SK-N-SH (cell line): ENCODE measurements around the gene KPNA2. TPM values are rescaled to one million over a fixed set of nuclear protein-coding genes. Genes with fewer than 3 reads are reported as not detected.
"Not testable (repeated sequence)": the region's sequence is repeated elsewhere in the genome, so short reads cannot be mapped to it uniquely, and the experiment has no call there.

Experiments
- CTCF ChIA-PET: fragments of 300-600, 350-600 bp; formaldehyde crosslinking; extraction: SDS; loops from one replicate; lab custom pipeline; 2021; lab: Yijun Ruan, JAX
- POLR2A ChIA-PET: fragments of 350-600 bp; sonication (Branson Sonifier 250); formaldehyde crosslinking; extraction: SDS; loops from one replicate; lab custom pipeline; 2020; ENCODE audit warnings: antibody characterized with exemption, inconsistent platforms; lab: Yijun Ruan, JAX
- DNase-seq: peaks from one replicate; pipeline ENCODE4 v3.0.0; 2012
- H2AFZ ChIP-seq: fragments of 200-600 bp; sonication (generic); 2 replicates; pipeline ENCODE4 v1.8.1; 2016; ENCODE audit warnings: antibody characterized with exemption, mild to moderate bottlenecking, low read depth
- H3F3A ChIP-seq: fragments of 200-600 bp; sonication (generic); replicated peaks from 2 replicates; pipeline ENCODE3; 2016; ENCODE audit warnings: antibody characterized with exemption, mild to moderate bottlenecking; ENCODE audit not compliant: insufficient read depth
- H3K27ac ChIP-seq, 2 experiments: fragments of 200-500 bp in 1 of 2; fragments of 200-600 bp in 1 of 2; sonication (Bioruptor generic) in 1 of 2; sonication (generic), shearing (Covaris generic) in 1 of 2; 2 replicates each; pipeline versions ENCODE4 v1.5.1 to v1.6.1; 2014 to 2016; ENCODE audit warnings: low read depth in 2 of 2, inconsistent platforms in 1 of 2, low read length in 1 of 2, mild to moderate bottlenecking in 1 of 2, mixed read lengths in 1 of 2
- H3K27me3 ChIP-seq: fragments of 200-600 bp; sonication (generic), shearing (Covaris generic); 2 replicates; pipeline ENCODE4 v1.6.1; 2016; ENCODE audit warnings: mixed run types; ENCODE audit not compliant: insufficient read depth
- H3K36me3 ChIP-seq, 2 experiments: fragments of 200-500 bp in 1 of 2; fragments of 200-600 bp in 1 of 2; sonication (Bioruptor generic) in 1 of 2; sonication (generic) in 1 of 2; replicated peaks in 1 of 2; 2 replicates each; pipeline versions ENCODE3 to v1.5.1; 2014 to 2016; ENCODE audit warnings: low read length in 1 of 2, mild to moderate bottlenecking in 1 of 2; ENCODE audit not compliant: insufficient read depth in 2 of 2, control insufficient read depth in 1 of 2
- H3K4me1 ChIP-seq, 2 experiments: fragments of 200-500 bp in 1 of 2; fragments of 200-600 bp in 1 of 2; sonication (Bioruptor generic) in 1 of 2; sonication (generic), shearing (Covaris generic) in 1 of 2; 2 replicates each; pipeline versions ENCODE4 v1.5.1 to v1.6.1; 2014 to 2016; ENCODE audit warnings: low read depth in 1 of 2, low read length in 1 of 2, mixed run types in 1 of 2; ENCODE audit not compliant: insufficient read depth in 2 of 2, control insufficient read depth in 1 of 2
- H3K4me2 ChIP-seq: fragments of 200-600 bp; sonication (generic), shearing (Covaris generic); 2 replicates; pipeline ENCODE4 v1.6.1; 2017; ENCODE audit warnings: mixed run types
- H3K4me3 ChIP-seq, 2 experiments: fragments of 200-500 bp in 1 of 2; fragments of 200-600 bp in 1 of 2; sonication (Bioruptor generic) in 1 of 2; sonication (generic), shearing (Covaris generic) in 1 of 2; 2 replicates each; pipeline versions ENCODE4 v1.5.1 to v1.8.1; 2014 to 2016; ENCODE audit warnings: low read depth in 2 of 2, inconsistent platforms in 1 of 2, low read length in 1 of 2, mild to moderate bottlenecking in 1 of 2, mixed read lengths in 1 of 2, moderate library complexity in 1 of 2
- H3K79me2 ChIP-seq: fragments of 200-600 bp; sonication (generic); 2 replicates; pipeline ENCODE4 v1.8.1; 2017; ENCODE audit warnings: mild to moderate bottlenecking; ENCODE audit not compliant: insufficient read depth
- H3K9ac ChIP-seq: fragments of 200-600 bp; sonication (generic); 2 replicates; pipeline ENCODE4 v1.6.1; 2017; ENCODE audit warnings: mixed run types
- H3K9me2 ChIP-seq: fragments of 200-600 bp; sonication (generic); 2 replicates; pipeline ENCODE4 v1.6.1; 2017; ENCODE audit warnings: mixed run types
- H3K9me3 ChIP-seq: fragments of 200-600 bp; sonication (generic); 2 replicates; pipeline ENCODE4 v1.6.1; 2017; ENCODE audit warnings: mixed run types, mild to moderate bottlenecking, moderate library complexity
- H4K20me1 ChIP-seq: fragments of 200-600 bp; sonication (generic); 2 replicates; pipeline ENCODE4 v1.6.1; 2017; ENCODE audit warnings: mild to moderate bottlenecking, mixed run types; ENCODE audit not compliant: insufficient read depth
- EZH2phosphoT487 ChIP-seq: fragments of 200-600 bp; sonication (generic); IDR thresholded peaks from 2 replicates; pipeline ENCODE4 v1.6.1; 2017; ENCODE audit warnings: low read depth, mixed run types, mild to moderate bottlenecking, antibody characterized with exemption, moderate library complexity, borderline replicate concordance
- FOSL2 ChIP-seq: IDR thresholded peaks from 2 replicates; pipeline ENCODE4 v1.4.0; 2012; ENCODE audit warnings: low read depth, mild to moderate bottlenecking, moderate library complexity, borderline replicate concordance
- FOXM1 ChIP-seq: IDR thresholded peaks from 2 replicates; pipeline ENCODE4 v1.4.0; 2012; ENCODE audit warnings: low read depth, mild to moderate bottlenecking
- GATA2 ChIP-seq: sonication (generic); formaldehyde crosslinking; IDR thresholded peaks from 2 replicates; pipeline ENCODE4 v1.5.0; 2020; ENCODE audit warnings: mild to moderate bottlenecking, missing genetic modification reagents
- JUND ChIP-seq: IDR thresholded peaks from 2 replicates; pipeline ENCODE4 v1.4.0; 2012
- NFIC ChIP-seq: IDR thresholded peaks from 2 replicates; pipeline ENCODE4 v1.4.0; 2012; ENCODE audit warnings: borderline replicate concordance
- RFX5 ChIP-seq: IDR thresholded peaks from 2 replicates; pipeline ENCODE4 v1.6.1; 2012; ENCODE audit warnings: mild to moderate bottlenecking, improper control_type of control experiment, low read length
- WGBS: methylation state at CpG from one replicate; pipeline ENCODE4 v1.1.6; 2017; ENCODE audit warnings: low lambda C conversion rate; 5-methylcytosine and 5-hydroxymethylcytosine counted together
- polyA plus RNA-seq, 3 experiments: library from polyadenylated mRNA; depleted of rRNA; stranded (reverse); fragments of >200 nt; gene quantifications; 2 replicates each; pipeline ENCODE4 v1.2.3, GENCODE V29; 2012
- TF ChIP-seq, protein P1 (sequence below): fragments of 150-350 bp; IDR thresholded peaks from 2 replicates; pipeline ENCODE4 v1.6.1; 2016; ENCODE audit warnings: mild to moderate bottlenecking, low read depth, low read length
- TF ChIP-seq, protein P2 (sequence below): IDR thresholded peaks from 2 replicates; pipeline ENCODE4 v1.4.0; 2012; ENCODE audit warnings: low read depth
- TF ChIP-seq, protein P3 (sequence below): IDR thresholded peaks from 2 replicates; pipeline ENCODE4; 2012

KPNA2 gene
- polyA plus RNA-seq, 1 of the 3 experiments (the other 2 are of a cell fraction) = 122 TPM

DNA sequence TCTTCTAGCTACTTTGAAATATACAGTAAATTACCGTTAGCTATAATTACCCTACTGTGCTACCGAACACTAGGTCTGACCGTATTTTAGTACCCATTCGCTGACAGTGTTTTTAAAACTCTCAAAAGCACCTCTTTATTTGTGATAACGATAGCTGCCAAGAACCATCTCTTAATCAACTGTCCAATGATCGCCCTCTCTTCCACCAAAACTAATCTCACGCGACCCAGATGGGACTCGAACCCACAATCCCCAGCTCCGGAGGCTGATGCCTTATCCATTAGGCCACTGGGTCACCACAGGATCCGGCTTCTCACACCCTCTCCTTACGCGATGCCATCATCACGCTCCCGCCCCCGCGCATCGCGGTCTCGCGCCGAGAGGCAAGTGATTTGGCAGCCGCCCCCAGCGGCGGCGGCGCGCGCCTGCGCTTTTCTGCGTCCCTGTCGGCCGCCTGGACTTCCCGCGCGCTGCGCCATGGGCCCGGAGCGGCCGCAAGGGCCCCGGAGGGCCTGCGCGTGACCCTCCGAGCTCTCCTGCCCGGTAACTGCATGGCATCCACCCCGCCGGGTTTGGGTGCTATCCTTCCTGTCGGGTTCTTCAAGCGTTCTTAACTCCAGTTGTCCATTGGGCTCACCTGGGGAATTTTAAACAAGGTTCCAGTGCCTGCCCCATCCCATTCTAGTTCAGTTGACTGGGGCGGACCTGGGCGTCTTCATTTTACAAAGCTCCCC, 15.7 kb upstream of the KPNA2 start (continued):
- TF ChIP-seq, protein P1, sequence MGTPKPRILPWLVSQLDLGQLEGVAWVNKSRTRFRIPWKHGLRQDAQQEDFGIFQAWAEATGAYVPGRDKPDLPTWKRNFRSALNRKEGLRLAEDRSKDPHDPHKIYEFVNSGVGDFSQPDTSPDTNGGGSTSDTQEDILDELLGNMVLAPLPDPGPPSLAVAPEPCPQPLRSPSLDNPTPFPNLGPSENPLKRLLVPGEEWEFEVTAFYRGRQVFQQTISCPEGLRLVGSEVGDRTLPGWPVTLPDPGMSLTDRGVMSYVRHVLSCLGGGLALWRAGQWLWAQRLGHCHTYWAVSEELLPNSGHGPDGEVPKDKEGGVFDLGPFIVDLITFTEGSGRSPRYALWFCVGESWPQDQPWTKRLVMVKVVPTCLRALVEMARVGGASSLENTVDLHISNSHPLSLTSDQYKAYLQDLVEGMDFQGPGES = no peak
- TF ChIP-seq NFIC (peak; percentile 33; the same call in 1 of the 2 replicates), JUND (no peak), FOSL2 (peak; percentile 93), EZH2phosphoT487 (no peak)
- TF ChIP-seq, protein P2, sequence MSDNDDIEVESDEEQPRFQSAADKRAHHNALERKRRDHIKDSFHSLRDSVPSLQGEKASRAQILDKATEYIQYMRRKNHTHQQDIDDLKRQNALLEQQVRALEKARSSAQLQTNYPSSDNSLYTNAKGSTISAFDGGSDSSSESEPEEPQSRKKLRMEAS = peak; percentile 86
- TF ChIP-seq, protein P3, sequence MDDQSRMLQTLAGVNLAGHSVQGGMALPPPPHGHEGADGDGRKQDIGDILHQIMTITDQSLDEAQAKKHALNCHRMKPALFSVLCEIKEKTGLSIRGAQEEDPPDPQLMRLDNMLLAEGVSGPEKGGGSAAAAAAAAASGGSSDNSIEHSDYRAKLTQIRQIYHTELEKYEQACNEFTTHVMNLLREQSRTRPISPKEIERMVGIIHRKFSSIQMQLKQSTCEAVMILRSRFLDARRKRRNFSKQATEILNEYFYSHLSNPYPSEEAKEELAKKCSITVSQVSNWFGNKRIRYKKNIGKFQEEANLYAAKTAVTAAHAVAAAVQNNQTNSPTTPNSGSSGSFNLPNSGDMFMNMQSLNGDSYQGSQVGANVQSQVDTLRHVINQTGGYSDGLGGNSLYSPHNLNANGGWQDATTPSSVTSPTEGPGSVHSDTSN = peak; percentile 90

DNA sequence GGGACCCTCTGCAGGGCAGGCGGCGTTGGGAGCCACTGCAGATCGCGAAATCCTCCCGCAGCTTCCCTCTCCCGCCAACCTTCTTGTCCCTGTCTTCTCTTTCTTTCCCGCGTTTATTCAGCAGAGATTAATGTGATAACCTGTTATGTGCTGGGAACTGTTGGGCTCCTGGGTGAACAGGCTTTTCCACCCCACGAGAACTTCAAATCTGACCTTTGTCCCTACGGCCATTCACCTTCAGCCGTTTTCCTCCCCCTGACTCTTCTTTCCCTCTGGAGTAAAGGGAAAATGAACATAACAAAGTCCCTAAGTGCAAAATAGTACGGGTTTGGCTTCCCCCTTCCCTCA, 15.2 kb upstream of the KPNA2 start:
- H3F3A ChIP-seq = peaks cover 10% of the 10 kb centered on the region
- WGBS = 11% methylated on average over 12 of the region's 12 CpGs

DNA sequence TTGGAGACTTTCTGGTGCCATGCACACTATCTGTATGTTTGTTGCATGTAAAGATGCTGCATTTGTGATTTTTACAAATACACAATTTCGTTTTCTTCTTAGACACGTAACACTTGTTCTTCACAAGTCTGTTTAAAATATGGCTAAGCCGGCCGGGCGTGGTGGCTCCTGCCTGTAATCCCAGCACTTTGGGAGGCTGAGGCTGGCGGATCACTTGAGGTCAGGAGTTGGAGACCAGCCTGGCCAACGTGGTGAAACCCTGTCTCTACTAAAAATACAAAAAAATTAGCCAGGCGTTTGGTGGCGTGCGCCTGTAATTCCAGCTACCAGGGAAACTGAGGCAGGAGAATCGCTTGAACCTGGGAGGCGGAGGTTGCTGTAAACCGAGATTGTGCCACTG, 14.7 kb upstream of the KPNA2 start:
- H3K36me3 ChIP-seq, H3K9me3 ChIP-seq, H3K27me3 ChIP-seq, DNase-seq, H3K79me2 ChIP-seq, H3K4me1 ChIP-seq, H3K9me2 ChIP-seq, H3F3A ChIP-seq, H4K20me1 ChIP-seq: not testable (repeated sequence)
- ChIA-PET CTCF (interaction anchor here (1.3 to 1.7 kb wide), 6 partner anchors 10 to 226 kb away, joined by 4 to 7 read pairs (median 5); partner anchors contain the start of gene AMZ2), POLR2A (interaction anchor here (1.6 to 1.7 kb wide), 2 partner anchors 15 to 27 kb away, joined by 6 to 21 read pairs; partner anchors contain the start of gene KPNA2)
- peak overlapping the region in 1 of 2 experiments; percentile 71; a peak in 2 of 4 replicates for H3K27ac ChIP-seq
- H3K9ac ChIP-seq = peak overlapping the region; percentile 75; the same call in 1 of the 2 replicates
- H3K4me3 ChIP-seq = peak overlapping the region; percentile 54 to 74
- H2AFZ ChIP-seq = peak overlapping the region; percentile 93
- peak overlapping the region; percentile 91 for H3K4me2 ChIP-seq
- 94% methylated on average over 13 of the region's 13 CpGs for WGBS

More for the DNA sequence above, 15.2 kb upstream of the KPNA2 start:
- Histone ChIP-seq H3K79me2 (no peaks in the 10 kb centered on the region), H3K27me3 (no peaks in the 10 kb centered on the region), H3K9me2 (no peaks in the 10 kb centered on the region), H3K36me3 (no peaks in the 10 kb centered on the region), H3K4me3 (peak overlapping the region; percentile 54 to 74), H4K20me1 (no peaks in the 10 kb centered on the region), H3K4me2 (peak overlapping the region; percentile 91), H2AFZ (peak overlapping the region; percentile 93), H3K9ac (peak overlapping the region; percentile 75), H3K27ac (peak overlapping the region; percentile 49 to 71), H3K4me1 (no peaks in the 10 kb centered on the region; a peak in 1 of 4 replicates), H3K9me3 (no peaks in the 10 kb centered on the region)
- DNase-seq = no peak
- ChIA-PET POLR2A (interaction anchor here (1.0 to 1.7 kb wide), 3 partner anchors 16 to 27 kb away, joined by 4 to 21 read pairs (median 6); partner anchors contain the start of gene KPNA2), CTCF (interaction anchor here (0.8 to 1.7 kb wide), 13 partner anchors 8 to 438 kb away, joined by 3 to 7 read pairs (median 4); partner anchors contain the start of gene AMZ2)
- TF ChIP-seq FOXM1 (no peak), RFX5 (0 out of 2 replicates have a peak, but pooled peaks have one; percentile 7), GATA2 (CRISPR knock-in tag) (0 out of 2 replicates have a peak, but pooled peaks have one; percentile 28)
